ENCODE measurements around the gene CNRIP1. TPM values are rescaled to one million over a fixed set of nuclear protein-coding genes. Genes with fewer than 3 reads are reported as not detected.
A peak's percentile ranks its signal among the peaks of the same experiment; 100 is the strongest.

Gene CNRIP1, protein sequence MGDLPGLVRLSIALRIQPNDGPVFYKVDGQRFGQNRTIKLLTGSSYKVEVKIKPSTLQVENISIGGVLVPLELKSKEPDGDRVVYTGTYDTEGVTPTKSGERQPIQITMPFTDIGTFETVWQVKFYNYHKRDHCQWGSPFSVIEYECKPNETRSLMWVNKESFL
- 8.0 TPM for total RNA-seq
- long read RNA-seq, transcript CNRIP1-201 (3 exons, 1,953 nt): major isoform, 15 of 22 reads
- long read RNA-seq, partial matches to known transcripts: 1 of 22 reads
- long read RNA-seq, other reads (novel, unspliced or antisense): 3 of 22 reads

GRCh38 chr2:68319398-68320117 is at the start of gene CNRIP1:
Gene CNRIP1 (minus strand): TSS chr2:68319949. CDS start chr2:68319400, 549 bp downstream.
- intact Hi-C loops (cut with micrococcal nuclease): no loop called here

GRCh38 chr2:68369337-68369734 is 49.6 kb upstream of the CNRIP1 start:
- intact Hi-C loops (cut with micrococcal nuclease): no loop called here
- no peaks in the 10 kb centered on the region for H3K36me3 ChIP-seq
- H3K4me3 ChIP-seq: no peak overlapping the region
- H3K27me3 ChIP-seq (ENCODE audit: low read depth): no peaks in the 10 kb centered on the region
- H3K27ac ChIP-seq (replicated peaks): no peak overlapping the region
- no peaks in the 10 kb centered on the region for H3K4me1 ChIP-seq
- no peak for DNase-seq
- TF ChIP-seq CTCF (IDR thresholded peaks at IDR 0.05; ENCODE audit: borderline replicate concordance): no peak
- H3K9me3 ChIP-seq (replicated peaks): no peaks in the 10 kb centered on the region

More at GRCh38 chr2:68319398-68320117, at the start of gene CNRIP1:
- peak; percentile 76 for DNase-seq
- H3K9me3 ChIP-seq (replicated peaks): no peaks in the 10 kb centered on the region
- no peak for TF ChIP-seq CTCF (IDR thresholded peaks at IDR 0.05; ENCODE audit: borderline replicate concordance)
- H3K4me1 ChIP-seq: peaks cover 45% of the 10 kb centered on the region
- H3K27me3 ChIP-seq (ENCODE audit: low read depth): peaks cover 22% of the 10 kb centered on the region
- peak within 1 kb of the TSS; percentile 97 for H3K27ac ChIP-seq (replicated peaks)
- H3K36me3 ChIP-seq: peaks cover 17% of the 10 kb centered on the region
- peak within 1 kb of the TSS; percentile 88 for H3K4me3 ChIP-seq

DNA sequence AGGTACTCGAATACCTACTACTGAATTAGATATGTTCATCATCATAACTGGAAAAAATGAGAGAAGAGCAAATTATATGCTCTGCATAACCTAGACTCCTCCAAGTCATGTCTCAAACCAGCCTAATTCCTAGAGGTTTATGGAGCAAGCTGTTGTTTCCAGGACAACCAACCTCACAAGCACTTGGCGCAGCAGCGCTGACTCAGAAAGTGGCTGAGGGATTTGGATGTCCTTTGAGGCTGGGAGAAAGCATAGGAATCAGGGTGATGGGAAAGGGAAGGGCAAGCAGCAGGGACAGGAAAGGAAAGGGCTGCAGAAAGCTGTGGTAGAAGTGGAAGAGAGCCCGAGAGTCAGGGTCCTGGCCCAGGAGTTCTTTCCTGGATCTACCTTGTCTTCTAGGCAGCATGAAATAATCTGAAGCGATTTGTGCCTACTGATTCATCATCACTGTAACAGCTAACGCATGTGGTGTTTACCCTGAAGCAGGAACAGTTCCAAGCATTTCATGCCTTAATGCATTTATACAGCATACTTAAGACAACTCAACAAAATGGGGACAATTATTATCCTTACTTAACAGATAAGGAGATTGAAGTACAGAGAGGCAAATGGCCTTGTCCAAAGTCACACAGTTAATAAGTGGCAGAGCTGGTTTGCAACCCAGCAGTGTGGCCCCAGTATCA is 49.0 kb upstream of the CNRIP1 start:
- H3K9me3 ChIP-seq (replicated peaks): no peaks in the 10 kb centered on the region
- H3K27me3 ChIP-seq (ENCODE audit: low read depth): no peaks in the 10 kb centered on the region
- no peaks in the 10 kb centered on the region for H3K36me3 ChIP-seq
- TF ChIP-seq CTCF (IDR thresholded peaks at IDR 0.05; ENCODE audit: borderline replicate concordance): no peak
- no peaks in the 10 kb centered on the region for H3K4me1 ChIP-seq
- no peak overlapping the region for H3K4me3 ChIP-seq
- H3K27ac ChIP-seq (replicated peaks): no peak overlapping the region
- no peak for DNase-seq
- intact Hi-C loops (cut with micrococcal nuclease): no loop called here

GRCh38 chr2:68367953-68368653 is 48.4 kb upstream of the CNRIP1 start:
- H3K36me3 ChIP-seq: no peaks in the 10 kb centered on the region
- H3K4me3 ChIP-seq: peak overlapping the region; percentile 10
- intact Hi-C loops (cut with micrococcal nuclease): no loop called here
- no peak for TF ChIP-seq CTCF (IDR thresholded peaks at IDR 0.05; ENCODE audit: borderline replicate concordance)
- H3K9me3 ChIP-seq (replicated peaks): no peaks in the 10 kb centered on the region
- no peak overlapping the region for H3K27ac ChIP-seq (replicated peaks)
- no peaks in the 10 kb centered on the region for H3K4me1 ChIP-seq
- no peaks in the 10 kb centered on the region for H3K27me3 ChIP-seq (ENCODE audit: low read depth)
- no peak for DNase-seq

GRCh38 chr2:68366083-68366560 is 46.4 kb upstream of the CNRIP1 start:
- DNase-seq: no peak
- intact Hi-C loops (cut with micrococcal nuclease): no loop called here
- Histone ChIP-seq H3K36me3 (no peaks in the 10 kb centered on the region), H3K27me3 (ENCODE audit: low read depth) (no peaks in the 10 kb centered on the region), H3K9me3 (replicated peaks) (no peaks in the 10 kb centered on the region), H3K4me1 (no peaks in the 10 kb centered on the region), H3K27ac (replicated peaks) (peak overlapping the region; percentile 47), H3K4me3 (peak overlapping the region; percentile 46)
- TF ChIP-seq CTCF (IDR thresholded peaks at IDR 0.05; ENCODE audit: borderline replicate concordance): no peak

All from left ventricle myocardium inferior (tissue), 1 donor.